ENCODE measurements around the gene GRK5. TPM values are rescaled to one million over a fixed set of nuclear protein-coding genes. Genes with fewer than 3 reads are reported as not detected.

GRK5 gene
- total RNA-seq, 4 donors from 2014 or later, result 15.9 to 53.8 (median 18.4) TPM

DNA sequence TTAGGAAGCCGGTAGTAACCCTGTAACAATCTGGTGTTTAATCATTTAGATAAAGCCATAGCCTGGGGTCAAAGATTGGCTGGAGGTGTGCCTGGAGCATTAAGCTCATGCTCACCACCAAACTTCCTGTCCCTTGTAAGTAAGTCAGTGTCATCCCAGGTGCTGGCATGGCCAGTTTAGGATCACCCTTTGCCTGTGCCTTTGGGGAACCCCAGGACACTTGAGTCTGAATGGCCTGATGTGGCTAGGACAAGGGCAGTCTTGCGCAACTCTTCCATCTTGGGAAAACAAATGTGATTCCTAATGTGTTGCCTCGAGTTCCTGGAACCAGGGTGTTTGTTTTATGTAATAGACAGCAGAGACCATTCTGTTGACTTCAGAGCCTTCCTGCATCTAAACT is 154.8 kb downstream of the GRK5 start:
- DNase-seq (ENCODE audit: low spot score) (no peak), ATAC-seq (ENCODE audit: low FRiP score) (no peak)
- TF ChIP-seq CTCF (IDR thresholded peaks at IDR 0.05), result no peak

- no peak for DNase-seq (ENCODE audit: low spot score)
- TF ChIP-seq CTCF (IDR thresholded peaks at IDR 0.05), result no peak
- ATAC-seq (ENCODE audit: low FRiP score), result no peak
Observed at GRCh38 chr10:119364645-119365600, 157.6 kb downstream of the GRK5 start.

GRCh38 chr10:119365773-119366599 is 158.6 kb downstream of the GRK5 start:
- DNase-seq (ENCODE audit: low spot score) (no peak), ATAC-seq (ENCODE audit: low FRiP score) (no peak)
- TF ChIP-seq CTCF (IDR thresholded peaks at IDR 0.05), result no peak

DNA sequence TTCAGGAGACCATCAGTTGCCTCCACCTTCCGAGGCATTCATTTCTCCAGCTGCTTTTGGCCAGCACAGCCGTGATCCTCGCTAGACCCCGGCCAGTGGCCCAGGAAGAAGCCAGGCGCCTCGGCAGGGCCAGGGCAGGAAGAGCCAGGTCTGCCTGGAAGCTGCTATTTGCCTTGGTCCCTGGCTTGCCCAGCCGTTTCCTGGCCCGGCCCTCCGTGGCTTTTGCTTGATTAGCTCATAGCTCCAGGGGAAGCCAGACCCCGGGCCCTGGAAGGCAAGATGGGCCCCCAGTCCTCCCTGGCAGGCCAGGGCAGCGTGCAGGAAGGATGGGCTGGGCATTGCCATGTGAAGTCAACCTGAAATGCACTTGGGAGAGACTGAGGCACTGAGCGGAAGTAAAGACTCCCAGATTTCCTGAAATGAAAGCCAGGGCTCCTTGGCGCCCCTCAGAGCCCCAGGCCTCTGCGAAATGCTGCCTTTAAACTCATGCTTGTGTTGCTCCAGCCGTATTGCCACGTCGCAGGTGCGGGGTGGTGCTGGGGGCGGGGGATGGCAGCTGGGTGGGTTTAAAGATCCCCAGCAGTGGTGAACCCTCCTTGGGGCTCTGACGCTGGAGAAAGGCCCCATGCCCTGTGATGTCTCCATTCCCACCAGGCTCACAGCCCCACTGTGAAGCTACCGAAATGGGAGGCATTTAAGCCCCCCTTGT is 160.6 kb downstream of the GRK5 start:
- DNase-seq (ENCODE audit: low spot score) (no peak), ATAC-seq (ENCODE audit: low FRiP score) (no peak)

GRCh38 chr10:119368581-119368980 is 161.2 kb downstream of the GRK5 start:
- no peak for DNase-seq (ENCODE audit: low spot score)
- no peak for TF ChIP-seq CTCF (IDR thresholded peaks at IDR 0.05)
- no peak for ATAC-seq (ENCODE audit: low FRiP score)

More for the DNA sequence above, 160.6 kb downstream of the GRK5 start:
- TF ChIP-seq CTCF (IDR thresholded peaks at IDR 0.05), result no peak

DNA sequence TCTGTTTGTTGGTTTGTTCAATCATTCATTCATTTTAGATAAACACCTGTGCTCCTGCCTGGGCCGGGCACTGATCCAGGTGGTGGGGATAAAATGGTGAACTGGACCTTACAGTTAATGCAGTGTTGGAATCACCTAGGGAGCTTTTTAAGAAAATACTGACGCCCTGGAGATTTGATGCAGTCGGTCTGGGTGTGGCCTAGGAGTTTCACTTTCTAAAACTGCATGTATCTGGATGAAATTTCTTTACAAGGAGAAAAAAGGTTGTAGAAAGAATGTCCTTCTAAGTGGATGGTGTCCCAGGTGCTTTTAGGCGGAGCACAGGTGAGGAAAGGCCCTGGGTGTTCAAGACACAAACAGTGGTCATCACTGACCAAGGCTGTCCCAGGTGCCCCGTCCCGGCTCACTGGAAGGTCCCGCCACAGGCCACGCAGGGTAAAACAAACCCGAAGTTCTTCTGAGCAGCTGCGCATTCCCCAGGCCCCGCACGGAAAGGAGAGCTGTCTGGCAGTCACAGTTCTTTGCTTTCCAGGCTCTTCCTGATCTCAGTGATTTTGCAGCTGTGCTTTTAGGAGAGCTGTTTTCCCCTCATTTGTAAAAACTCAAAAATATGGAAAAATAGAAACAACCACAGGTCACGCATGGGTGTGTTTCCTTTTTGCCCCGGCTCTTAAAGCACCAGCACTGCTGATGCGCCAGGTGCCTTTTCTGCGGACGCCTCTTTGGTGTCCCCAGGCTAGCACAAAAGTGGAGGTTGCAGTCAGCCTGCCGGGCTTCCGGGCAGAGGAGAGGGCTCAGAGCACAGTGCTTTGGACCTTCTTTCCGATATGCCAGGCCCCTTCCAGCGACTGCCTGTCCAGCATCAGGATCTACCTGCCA is 161.9 kb downstream of the GRK5 start:
- ATAC-seq (ENCODE audit: low FRiP score), result no peak
- no peak for DNase-seq (ENCODE audit: low spot score)
- no peak for TF ChIP-seq CTCF (IDR thresholded peaks at IDR 0.05)
